GM20000 (cell line): ENCODE data around the gene MYO1D.

Experiments used
- DNase-seq: peaks from one replicate; pipeline ENCODE4 v3.0.0; 2012; ENCODE audit warnings: low spot score
- TF ChIP-seq, protein P1 (sequence below): IDR thresholded peaks from 2 replicates; pipeline ENCODE4 v1.5.1; 2012; ENCODE audit warnings: mild to moderate bottlenecking, control low read depth; ENCODE audit errors: extremely low read depth, missing control alignments

MYO1D gene

DNA sequence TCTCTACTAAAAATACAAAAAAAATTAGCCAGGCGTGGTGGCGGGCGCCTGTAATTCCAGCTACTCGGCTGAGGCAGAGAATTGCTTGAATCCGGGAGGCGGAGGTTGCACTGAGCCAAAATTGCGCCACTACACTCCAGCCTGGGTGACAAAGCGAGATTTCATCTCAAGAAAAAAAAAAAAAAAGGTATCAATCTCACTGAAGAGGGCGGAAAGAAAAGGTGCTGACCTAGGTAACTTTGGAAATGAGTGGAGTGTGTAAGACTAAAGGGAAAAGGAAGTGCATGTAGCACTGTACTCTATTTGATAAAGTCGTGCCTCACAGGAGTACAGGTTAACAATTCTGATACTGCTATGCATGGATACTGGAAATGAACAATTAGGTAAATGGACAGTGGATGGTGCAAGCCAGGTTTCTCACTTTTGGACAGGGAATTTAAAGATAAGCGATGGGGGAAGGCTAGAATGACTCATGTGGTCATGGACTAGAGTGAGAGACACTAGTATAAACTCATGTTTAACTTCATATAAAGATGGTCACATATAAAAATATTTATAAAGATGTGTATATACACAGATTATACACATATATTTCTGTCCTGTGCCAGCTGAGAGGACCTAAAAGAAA, 247.2 kb downstream of the MYO1D start:
- TF ChIP-seq, protein P1, sequence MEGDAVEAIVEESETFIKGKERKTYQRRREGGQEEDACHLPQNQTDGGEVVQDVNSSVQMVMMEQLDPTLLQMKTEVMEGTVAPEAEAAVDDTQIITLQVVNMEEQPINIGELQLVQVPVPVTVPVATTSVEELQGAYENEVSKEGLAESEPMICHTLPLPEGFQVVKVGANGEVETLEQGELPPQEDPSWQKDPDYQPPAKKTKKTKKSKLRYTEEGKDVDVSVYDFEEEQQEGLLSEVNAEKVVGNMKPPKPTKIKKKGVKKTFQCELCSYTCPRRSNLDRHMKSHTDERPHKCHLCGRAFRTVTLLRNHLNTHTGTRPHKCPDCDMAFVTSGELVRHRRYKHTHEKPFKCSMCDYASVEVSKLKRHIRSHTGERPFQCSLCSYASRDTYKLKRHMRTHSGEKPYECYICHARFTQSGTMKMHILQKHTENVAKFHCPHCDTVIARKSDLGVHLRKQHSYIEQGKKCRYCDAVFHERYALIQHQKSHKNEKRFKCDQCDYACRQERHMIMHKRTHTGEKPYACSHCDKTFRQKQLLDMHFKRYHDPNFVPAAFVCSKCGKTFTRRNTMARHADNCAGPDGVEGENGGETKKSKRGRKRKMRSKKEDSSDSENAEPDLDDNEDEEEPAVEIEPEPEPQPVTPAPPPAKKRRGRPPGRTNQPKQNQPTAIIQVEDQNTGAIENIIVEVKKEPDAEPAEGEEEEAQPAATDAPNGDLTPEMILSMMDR = no peak
- no peak for DNase-seq

DNA sequence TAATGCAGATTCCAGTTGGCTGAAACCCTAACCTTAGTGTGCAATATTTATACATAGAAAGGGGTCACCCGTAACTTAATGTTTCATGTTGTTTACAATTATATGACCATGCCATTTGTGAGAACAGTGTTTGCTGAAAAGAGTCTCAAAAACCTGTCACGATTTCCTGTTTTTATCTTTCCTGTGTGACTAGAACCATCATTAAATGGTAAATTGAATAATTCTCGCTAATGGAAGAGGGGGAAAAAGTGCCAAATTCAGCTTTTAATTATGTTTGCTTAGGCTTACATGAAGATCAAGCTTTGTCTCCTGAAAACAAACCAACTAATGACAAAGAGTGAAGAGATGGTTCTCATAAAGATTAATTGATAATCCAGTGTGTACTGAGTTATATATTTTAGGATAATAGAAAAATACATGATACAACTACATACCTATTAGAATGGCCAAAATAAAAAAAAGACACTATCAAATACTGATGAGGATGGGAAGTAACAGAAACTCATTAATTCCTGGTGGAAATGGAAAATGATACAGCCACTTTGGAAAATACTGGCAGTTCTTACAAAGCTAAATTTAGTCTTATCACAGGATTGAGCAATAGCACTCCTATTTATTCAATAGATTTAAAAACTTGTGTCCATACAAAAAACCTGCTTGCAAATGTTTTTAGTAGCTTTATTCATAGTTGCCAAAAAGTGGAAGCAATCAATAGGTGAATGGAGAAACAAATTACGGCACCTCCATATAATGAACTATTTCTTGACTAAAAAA, 248.5 kb downstream of the MYO1D start:
- no peak for DNase-seq
- TF ChIP-seq, protein P1 = no peak

DNA sequence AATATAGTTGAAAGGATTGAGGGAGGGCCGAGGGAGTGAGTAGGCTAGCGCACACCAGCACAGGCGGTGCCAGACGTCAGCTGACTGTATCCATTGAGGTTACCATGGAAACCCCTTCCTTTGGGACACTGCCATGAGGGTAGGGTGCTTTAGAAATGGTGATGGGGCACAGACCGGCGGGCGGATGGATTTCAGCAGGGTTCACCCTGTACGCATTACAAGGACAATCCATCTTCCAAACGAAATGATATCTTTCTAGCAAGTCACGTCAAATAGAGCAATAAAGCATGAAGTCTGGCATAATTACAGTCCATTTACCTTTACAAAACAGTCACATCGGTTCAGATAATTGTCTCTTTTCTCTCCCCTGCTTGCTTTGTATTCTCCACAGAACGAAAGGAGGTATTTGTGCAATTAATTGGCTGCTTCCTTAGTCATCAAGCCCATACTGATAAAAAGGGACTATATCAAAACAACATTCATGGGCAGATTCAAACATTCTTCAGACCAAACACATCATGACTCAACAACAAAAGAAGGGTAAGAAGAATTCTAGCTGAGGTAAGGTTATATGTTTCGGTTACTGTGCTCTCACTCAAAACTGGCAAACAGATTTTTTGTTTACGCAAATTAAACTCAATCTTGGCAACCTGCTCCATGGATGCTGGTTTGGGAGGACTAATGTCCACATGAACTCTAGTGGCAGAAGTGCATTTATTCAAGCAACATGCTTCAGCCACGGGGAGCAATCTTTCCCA, 249.5 kb downstream of the MYO1D start:
- TF ChIP-seq, protein P1 = no peak
- no peak for DNase-seq

DNA sequence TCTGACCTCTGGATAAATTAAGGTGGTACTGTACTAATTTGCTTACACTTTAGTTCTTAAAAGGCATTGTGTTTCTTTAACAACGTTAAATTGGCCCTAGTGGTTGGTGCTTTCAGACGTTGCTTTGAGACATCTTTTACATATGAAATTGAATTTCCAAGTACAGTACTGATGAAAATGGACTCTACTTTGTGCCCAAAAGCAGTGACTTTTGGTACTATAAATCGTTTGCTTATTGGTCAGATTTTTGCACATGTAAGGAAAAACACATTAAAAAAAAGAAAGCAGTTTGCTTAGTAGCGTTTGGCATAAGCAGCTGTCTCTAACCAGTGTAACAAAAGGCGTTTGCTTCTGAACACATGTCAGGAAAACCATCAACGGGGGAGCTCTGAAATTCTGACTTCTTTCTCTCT, 250.5 kb downstream of the MYO1D start:
- TF ChIP-seq, protein P1 = no peak
- no peak for DNase-seq

DNA sequence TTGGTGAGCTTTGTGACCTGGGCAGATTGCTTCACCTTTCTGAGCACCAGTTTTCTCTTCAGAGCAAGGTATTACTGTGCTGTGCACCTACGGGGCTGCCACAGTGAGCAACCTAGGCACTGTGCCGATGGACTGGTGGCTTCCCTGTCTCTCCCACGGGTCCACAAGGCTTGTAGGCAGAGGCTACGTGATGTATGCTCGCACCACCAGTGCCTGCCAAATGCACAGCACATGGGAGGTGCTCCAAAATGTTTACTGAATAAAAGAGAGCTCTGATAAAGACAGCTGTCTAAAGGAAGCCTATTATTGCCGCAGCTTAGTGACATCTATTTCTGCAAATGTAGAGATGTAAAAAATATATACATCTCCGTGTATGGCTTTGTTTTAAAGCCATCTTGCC, 251.0 kb downstream of the MYO1D start:
- TF ChIP-seq, protein P1 = no peak
- no peak for DNase-seq

DNA sequence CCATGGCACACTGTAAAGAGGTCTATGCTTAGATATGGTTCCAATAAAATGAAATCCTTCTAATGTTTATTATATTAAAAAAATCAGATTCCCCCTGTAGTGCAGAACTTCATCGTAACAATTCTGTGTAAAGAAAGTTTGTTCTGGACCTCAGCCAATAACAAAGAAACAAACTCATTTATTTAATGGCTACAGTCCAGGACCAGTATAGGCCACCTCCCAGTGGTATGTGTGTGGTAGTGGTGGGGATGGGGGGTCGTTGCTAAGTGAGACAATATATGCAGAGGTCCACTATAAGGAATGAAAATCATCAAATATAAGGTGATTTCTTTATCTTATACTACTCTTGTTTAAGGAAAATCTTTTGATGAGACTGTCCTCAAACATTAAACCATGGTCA, 253.7 kb downstream of the MYO1D start:
- TF ChIP-seq, protein P1 = no peak
- DNase-seq = no peak

DNA sequence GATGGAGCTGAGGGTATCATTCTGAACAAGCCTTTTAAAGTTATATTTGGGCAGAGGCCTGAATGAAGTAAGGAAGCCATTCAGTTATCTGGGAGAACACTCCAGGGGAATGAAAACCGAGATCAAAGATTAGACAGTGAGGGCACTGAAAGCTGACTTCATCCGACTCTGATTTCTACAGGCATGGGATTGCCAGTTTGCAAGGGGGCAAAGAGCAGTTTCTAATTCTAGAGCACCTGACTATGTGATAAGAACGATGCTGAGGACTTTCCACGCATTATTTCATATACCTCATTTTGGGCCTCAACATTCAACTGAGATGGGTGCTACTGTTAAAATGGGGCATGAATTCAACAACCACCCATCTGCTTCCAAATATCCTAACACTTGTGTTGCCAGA, 254.4 kb downstream of the MYO1D start:
- TF ChIP-seq, protein P1 = no peak

More for the DNA sequence above, 254.4 kb downstream of the MYO1D start:
- DNase-seq = no peak
